Measurements from ENCODE around the gene CDC7.
"Not testable (repeated sequence)": the region's sequence is repeated elsewhere in the genome, so short reads cannot be mapped to it uniquely, and the experiment has no call there.

The CDC7 gene

DNA sequence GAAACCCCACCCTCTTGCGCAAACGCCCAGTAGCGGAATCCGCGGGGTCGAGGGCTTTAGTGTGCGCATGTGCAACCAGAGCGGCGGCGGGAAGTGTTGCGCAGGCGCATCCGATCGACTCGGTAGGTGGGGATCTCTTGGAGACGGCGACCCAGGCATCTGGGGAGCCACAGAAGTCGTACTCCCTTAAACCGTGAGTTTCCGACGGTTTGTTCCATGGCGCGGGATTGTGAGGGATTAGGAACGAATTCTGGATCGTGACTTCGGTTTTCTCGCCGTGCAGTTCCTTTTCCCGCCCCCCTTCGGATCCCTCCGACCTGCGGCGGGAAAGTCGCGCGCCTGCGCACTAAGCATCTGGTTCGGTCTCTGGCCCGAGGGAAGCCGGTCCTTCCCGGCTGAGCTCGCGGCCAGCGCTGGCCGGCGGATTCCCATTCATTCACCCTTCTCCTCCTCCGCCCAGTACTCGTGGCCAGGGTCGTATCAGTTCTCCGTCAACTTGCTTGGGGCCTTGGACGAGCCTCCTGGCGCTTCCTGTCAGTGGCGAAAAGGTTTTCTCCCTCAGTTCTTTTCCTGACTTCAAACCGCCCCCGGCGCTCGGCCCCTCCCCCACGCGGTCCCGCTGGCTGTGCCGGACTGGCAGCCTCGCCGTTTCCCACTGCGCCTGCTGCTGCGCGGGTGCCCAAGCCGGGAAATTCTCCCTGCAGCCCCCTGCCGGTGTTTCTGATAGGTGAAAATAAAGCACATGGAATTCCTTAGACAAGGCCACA, at the start of gene CDC7:
CDC7 (plus strand) TSS at position 96 of the 767 bp plus-strand sequence. CDS start 866 bp downstream, outside the sequence.
- DNase-seq: peak; percentile 97

DNA sequence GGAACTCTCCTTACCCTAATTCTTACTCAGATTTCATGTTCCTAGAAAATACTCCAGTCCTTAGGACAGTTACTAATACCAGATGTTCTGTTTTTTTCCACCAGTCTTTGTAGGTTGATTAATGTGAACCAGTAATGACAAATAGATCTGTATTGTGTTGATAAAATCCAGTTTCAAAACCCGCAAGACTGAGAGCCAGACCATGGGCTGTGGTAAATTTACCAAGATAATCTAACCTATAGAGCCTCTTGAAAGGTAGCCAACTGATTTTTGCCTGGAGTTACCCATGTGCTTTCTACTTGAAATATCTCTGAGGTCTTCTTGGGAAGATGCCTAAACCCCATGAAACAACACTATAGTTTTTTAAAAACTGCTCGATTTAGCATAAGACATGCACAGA, 46.5 kb upstream of the CDC7 start:
- DNase-seq: no peak

DNA sequence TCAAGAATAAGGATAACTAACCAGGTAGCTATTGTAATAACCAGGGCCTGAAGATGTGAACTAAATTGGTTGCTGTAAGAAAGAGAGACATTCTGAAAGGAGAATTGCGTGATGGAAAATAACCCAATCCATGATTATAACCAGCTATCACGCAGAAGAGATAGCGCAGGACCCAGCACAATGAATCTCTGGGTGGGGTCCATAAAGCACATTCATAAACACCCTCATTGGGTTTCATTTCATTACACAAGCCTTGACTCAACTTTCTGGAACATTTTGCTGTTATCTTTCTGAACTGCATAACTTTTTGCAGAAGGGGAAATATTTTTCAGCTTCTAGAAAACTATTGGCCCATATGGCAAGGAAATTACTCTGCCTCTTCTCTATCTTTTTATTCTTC, 45.3 kb upstream of the CDC7 start:
- DNase-seq: no peak

DNA sequence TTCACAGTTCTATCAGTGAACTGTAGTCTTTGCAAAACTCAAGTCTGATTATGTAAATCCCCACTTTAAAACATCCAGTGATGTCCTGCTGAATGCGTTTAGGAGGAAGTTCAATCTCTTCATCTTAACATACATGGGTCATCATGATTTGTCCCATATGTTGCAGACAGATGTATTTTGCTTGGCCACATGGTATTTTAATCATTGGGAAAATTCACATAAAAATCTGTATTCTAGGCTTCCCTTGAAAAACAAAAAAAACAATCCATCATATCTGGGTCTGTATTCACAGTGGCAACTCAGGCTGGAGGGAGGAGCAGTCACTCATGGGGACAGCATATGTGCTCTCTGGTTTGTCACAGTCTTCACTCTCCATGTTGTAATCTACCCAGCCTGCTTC, 44.8 kb upstream of the CDC7 start:
- DNase-seq: no peak

DNA sequence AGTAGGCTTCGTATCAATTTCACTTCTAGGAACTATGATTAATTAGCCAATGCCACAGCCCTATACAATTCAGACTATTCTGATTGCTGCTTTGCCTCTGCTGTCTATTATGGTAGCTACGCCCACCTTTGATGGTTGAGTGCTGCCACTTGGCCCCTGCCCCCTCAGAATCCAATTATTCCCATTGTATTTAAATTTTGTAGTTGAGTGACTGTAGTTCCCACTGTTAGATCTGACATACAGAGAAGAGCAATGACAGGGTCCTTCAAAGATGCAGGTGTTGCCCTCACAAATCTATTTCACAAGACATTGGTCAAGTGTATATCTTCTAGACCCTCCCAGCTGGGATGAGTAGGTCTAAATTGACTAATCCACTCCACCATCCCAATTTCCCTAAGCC, 35.3 kb upstream of the CDC7 start:
- DNase-seq: not testable (repeated sequence)

DNA sequence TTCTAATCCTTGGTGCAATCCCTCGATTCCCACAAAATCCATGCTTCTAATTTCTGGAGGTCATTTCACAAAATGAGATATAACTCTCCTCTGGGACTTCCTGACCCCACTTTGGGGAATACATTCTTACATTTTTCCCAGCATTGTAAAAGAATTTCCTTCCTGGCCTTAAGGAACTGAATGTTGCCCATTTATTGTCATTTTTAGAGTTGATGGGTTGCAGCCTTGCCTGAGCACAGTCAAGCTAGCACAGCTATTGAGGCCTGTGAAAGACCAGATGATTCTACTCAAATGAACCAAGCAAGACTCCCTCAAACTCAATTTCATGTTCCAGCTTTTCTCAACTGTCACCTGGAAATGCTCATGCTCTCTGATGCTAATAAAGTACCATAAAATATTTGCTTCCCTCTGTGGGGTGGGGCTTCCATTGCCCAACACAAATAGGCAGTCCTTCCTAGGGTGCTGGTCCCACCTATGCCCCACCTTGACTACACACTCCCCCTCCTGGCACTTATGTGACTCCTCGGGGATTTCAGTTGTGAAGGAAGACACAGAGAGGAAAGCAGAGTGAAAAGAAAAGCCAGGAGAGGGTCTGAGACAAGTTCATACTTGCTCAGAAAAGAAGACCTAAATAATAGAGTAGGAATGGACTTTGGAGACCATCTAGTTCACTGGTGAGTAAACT, 24.0 kb upstream of the CDC7 start:
- no peak for DNase-seq

DNA sequence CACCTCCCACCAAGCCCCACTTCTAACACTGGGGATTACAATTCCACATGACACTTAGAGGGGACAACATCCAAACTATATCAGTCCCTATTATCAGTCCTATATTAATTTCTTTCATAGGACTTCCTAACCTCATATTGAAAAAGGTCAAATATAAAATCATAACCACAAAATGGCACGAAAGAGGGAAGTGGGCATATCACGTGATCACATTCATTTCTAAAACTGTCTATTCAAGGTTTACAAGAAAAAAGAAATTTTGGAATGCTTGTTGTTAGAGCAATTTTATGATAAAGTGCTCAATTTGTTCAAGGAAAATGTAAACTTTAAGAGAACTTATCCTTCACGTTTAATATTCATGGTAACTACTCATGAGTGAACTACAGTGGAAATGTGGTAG, 13.2 kb upstream of the CDC7 start:
- DNase-seq: no peak

DNA sequence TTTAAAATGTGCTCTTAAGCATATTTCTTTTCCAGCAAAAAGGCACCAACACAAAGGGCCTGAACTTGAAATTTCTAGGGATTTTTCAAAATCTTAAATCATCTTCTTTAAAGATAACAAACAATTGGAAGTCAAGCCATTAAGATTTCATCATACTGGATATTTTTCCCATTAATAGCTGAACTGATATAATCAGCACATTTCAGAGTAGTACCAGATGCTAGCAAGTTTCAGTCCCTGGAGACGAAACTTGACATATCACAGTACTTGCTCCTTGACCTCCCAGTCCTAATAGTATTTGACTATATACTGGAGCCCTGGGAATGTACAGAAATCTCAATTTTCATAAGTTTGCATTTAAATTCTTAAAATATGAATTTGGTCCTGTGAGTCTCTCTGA, 10.2 kb upstream of the CDC7 start:
- no peak for DNase-seq

DNA sequence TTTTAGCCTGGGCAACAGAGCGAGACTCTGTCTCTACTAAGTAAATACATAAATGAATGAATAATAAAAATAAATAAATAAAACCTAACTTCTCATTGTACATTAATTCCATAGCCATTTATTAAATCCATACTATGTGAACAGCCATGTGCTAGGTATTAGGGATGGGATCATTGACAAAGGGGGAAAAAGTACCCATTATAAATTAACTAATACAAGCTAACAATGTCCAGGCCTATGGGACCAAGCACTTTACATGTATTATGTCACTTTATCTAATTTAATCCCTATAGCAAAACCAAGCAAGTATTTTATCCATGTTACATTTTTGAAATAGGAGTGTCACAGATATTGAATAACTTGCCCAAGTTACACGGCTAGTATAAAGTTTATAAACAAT, 2.6 kb upstream of the CDC7 start:
- no peak for DNase-seq

DNA sequence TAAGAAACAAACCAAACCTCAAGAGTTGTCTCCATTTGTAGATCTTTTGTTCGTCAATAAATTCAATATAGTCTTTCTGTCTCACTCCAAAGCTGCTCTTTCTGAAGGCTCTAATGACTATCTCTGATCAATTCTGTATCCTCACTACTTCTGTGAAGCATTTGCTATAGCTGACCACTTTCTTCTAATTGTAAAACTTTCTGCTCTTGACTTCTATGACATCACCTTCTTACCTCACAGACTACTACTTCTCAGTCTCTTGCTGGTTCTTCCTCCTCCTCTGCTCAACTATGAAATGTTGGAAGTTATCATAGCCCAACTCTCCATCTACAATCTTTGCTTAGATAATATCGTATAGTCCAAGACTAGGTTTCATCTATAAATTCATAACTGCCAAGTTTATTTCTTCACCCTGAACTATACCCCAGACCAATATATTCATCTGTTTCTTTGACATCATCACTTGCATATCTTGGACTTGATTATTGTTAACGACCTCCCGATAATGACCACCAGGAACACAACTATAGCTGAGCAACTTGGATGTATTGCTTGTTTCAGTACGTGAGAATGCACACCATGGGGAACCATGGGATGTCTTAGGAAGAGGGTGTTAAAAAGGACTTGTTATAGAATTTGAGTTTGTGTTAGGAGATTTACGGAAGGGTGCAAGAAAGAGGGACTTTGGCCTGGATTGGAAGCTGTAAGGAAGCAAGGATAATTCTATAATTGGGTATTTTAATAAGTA, 2.0 kb upstream of the CDC7 start:
- no peak for DNase-seq

DNA sequence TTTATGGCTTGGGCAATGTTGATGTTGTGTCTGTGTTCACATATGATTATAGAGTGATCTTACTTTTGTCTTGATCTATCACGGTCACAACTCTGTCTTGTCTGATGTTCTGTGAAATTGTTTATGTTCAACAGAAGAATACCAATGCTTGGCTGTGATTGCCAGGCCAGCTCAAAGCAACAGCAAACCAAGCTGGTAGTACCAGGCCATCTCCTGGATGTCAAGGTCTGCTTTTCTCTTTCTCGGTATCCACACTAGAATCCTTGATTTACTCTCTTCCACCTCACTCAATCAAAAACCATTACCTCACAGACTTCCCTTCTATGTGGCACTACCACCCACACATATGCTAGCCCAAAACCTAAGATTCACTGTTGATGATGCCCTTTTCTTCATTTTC, 1.3 kb upstream of the CDC7 start:
- no peak for DNase-seq

DNA sequence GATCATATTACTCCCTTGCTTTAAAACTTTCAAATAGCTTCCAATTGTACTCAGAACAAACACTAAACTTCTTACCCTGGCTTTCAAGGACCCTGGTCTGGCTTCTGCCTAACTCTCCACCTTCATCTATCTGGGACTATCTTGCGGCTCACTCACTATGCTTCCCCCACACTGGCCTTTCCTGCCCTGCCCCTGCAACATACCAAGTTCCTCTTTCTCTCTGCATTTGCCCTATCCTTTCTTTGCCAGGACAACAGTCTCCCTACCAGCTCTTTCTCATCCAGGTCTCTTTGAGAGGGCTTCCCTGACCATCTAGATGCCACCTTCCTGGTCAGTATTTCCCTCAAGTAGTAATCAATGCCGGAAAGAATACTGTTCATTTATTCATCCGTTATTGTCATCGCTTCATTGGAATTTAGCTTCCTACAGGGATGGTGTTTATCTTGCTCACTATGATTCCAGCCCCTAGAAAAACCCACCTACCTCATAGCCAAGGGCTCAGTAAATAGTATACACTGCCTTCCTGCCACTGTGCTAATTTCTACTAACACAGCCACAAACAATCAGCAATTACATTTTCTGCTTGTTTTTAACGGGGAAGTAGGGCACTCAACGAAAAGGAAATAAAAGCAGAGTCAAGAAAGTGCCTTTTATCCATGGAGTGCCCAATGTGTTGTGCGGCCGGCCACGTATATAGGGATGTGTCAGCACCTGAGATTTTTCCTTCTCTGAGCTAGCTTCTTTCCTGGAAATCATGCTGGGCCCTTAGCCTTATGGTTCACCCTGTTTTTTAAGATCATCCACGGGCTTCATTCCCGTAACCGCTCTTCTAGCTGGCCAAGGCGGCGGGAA, 521 bp upstream of the CDC7 start:
- DNase-seq: peak; percentile 49

DNA sequence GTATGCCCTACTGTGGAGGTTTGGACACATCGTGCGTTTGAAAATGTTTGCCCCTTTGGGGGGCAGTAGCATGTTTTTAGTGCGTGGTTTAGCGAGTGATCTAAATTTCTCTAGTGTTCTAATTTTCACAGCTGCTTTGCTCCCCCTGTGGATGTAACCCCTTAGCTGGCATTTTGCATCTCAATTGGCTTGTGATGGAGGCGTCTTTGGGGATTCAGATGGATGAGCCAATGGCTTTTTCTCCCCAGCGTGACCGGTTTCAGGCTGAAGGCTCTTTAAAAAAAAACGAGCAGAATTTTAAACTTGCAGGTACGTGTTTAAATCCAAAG, 836 bp downstream of the CDC7 start:
- DNase-seq: peak; percentile 91

DNA sequence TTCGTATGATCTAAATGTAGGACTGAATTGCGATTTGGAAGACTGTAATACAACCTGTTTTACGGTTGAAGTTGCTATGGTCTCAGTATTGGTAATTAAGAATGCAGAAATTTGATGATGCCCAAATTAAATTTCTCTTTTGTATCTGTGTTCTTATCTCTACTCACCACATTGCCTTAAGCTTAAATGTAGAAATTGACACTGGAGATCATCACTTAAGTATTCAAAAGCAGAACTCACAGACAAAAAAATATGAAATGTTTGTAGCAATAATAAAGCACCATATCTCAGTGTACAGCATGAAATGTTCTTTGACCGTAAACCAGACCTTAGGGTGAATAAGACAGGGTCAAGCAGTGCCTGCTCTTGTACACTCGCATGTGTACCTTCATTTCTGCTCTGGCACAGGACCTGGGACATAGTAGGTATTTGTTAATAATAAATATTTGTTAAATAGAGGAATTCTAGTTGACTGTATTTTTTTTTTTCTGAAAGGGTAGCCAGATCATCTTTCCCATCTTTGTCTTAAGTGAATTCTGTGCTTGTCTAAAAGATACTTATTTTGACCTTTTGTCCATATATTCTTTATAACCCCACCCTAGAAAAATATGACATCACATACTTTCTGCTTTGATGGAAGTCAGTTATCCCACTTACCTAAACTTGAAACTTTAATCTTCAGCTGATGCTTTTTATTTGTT, 1.5 kb downstream of the CDC7 start:
- DNase-seq: peak; percentile 24

DNA sequence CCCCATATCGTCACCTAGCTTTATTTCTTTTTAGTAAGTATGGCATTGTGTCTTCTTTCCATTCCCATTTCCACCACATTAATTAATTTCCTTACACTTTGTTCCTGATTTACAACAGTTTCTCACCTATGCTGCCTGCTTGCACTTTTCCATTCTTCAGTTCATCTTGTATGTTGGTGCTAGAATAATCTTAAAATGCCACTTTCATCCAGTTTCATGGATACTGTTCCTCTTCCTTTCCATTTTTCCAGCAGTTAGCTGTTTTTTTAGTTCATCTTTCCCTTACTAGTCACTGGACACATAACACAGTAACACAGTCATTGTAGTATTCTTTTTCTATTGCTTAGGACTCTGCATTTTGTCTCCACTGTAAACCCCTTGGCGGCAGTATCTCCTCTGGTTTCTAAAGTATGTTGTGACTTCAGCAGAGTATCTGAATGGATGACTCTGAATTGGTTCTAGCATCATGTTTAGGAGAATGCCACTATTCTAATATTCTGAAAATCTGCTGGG, 2.1 kb downstream of the CDC7 start:
- DNase-seq: peak; percentile 48

DNA sequence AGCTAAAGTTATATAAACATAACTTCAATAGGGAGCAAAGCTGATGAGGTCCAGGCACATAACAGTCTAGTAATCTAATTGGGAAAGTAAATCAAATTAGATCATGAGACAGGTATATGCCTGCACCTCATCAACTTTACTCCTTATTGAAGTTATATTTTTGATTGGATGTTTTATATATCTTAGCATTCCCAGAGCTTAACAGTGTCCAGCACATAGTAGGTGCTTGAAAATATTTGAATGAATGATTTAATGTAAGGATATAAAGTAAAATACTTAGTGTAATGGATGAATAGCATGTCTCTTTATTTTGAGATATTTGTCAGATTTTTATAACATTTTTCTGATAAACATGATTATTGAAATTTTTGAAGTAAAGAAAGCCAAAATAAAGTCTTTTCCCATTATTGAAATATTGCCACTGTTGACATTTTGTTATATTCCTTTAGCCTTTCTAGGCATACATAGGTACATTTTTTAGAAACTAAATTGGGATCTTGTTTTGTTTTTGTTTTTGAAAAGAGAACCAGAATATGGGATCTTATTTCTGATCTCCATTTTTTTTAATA, 2.8 kb downstream of the CDC7 start:
- DNase-seq: no peak

DNA sequence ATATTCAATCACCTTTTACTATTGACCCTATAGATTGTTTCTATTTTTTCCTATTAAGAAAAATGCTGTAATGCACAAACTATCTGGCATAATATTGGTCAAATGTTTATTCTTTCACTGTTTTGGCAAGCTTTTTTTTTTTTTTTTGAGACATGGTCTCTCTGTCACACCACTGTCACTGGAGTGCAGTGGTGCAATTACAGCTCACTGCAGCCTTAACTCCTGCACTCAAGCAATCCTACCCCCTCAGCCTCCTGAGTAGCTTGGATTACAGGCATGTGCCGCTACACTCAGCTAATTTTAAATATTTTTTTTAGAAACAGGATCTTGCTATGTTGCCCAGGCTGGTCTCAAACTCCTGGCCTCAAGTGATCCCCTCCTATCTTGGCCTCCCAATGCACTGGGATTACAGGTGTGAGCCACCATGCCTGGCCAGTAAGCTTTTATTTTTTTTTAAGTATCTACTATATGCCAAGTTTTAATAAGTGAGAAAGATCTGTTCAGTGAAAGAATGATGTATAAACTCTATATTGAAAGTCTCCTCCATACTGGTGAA, 3.4 kb downstream of the CDC7 start:
- DNase-seq: no peak

DNA sequence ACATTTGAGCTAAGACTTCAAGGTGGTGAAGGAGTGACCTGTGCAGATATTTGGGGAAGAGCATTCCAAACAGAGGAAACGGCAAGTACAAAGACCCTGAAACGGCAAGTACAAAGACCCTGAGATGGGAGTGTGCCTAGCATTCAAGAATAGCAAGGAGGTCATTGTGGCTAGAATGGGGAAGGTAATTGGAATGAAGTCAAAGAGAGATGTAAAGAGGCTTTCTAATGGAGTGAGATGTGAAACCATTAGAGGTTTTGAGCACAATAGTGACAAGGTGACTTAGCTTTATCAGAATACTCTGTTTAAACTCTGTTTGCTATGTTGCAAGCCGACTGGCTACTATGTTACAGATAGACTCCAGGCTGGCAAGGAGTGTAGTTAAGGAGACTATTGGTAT, 4.4 kb downstream of the CDC7 start:
- DNase-seq: no peak

DNA sequence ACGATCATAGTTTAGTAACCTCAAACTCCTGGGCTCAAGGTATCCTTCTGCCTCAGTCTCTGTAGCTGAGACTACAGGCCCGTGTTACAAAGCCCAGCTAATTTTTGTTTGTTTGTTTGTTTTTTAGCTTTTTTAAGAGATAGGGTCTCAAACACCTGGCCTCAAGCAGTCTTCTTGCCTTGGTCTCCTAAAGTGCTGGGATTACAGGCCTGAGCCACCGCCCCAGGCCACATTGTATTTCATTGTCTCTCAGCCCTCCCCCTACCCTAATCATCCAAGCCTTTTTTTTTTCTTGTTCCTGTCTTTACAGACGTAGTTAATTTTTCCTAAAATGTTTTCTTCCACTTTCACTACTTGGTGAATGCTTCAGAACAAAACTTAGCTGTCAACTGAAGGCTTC, 5.4 kb downstream of the CDC7 start:
- no peak for DNase-seq

DNA sequence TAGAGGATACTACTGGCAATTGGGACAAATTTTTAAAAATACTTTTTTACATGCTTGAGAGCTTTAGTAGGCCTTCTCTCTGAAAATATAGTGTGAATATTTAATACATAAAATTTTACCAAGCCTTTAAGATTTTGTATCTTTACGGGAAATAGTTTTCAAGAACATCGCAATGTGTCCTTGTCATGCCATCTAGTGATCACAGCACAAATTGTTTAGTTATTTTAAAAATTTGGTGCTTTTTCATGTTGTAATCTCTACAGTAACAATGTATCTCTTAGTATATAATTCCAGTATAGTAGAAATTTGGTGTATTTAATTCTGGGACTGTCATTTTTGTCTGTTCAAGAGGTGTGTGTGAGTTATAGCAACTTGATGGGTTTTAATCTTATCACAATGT, 6.7 kb downstream of the CDC7 start:
- DNase-seq: no peak

DNA sequence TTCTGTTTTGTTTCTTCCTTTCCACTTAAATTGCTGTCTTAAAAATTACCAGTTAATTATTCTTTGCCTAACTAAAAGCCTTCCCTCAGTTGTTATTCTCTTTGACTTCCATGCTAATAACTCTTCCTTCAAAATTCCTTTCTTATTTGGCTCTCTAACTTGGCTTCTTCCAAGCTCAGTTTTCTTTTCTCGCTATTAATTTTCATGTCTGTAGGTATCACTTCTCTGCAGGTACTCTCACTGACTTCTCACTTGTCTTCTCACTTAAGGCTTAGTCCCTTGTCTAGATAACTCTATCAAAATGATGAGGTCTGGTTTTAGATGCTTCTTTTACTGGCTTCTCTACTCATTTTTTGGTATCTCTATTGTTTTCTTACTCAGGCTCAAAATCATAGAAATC, 10.1 kb downstream of the CDC7 start:
- no peak for DNase-seq

DNA sequence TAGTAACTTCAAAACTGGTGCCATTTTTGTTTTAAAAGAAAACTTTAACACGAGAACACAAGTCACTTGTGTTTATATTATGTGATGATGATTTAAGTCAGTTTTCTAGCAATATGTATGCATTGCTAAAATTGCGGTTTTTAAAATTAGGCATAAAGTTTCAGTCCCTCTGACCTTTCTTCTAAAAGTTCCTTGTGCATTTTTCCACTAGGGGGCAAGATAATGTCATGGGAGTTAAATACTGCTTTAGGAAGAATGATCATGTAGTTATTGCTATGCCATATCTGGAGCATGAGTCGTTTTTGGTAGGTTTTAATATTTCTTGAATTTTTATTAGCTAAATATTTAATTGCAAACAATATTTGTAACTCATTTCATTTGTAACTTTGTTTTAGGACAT, 10.7 kb downstream of the CDC7 start:
- DNase-seq: peak; percentile 72

All from NCI-H82 (cell line).